B cell (primary cell): ENCODE data around the gene ARMC9. TPM values are rescaled to one million over a fixed set of nuclear protein-coding genes. Genes with fewer than 3 reads are reported as not detected.

Experiments used
- ATAC-seq: fragments of 200-7000 bp; cut with Tn5 transposase; one replicate; pipeline ENCODE4 v1.10.0; 2021; ENCODE audit warnings: low read depth, mild to moderate bottlenecking, moderate number of reproducible peaks, moderate library complexity
- CTCF ChIA-PET: fragments of 350-600 bp; sonication (Branson Sonifier 250); formaldehyde crosslinking; loops from one replicate; lab custom pipeline; 2021; ENCODE audit warnings: antibody characterized with exemption, inconsistent platforms; lab: Charles Lee
- POLR2A ChIA-PET: fragments of 350-600 bp; sonication (Branson Sonifier 250); formaldehyde crosslinking; loops from one replicate; lab custom pipeline; 2021; ENCODE audit warnings: antibody characterized with exemption; lab: Charles Lee
- DNase-seq: peaks from one replicate; pipeline ENCODE4 v3.0.0; 2013
- H2AFZ ChIP-seq: 2 replicates; pipeline ENCODE4 v1.6.1; 2012; ENCODE audit warnings: mild to moderate bottlenecking, low read depth, low read length; ENCODE audit not compliant: insufficient read depth, poor library complexity, severe bottlenecking
- H3K27ac ChIP-seq, 2 donors: 1 replicate in 1 of 2; 2 replicates in 1 of 2; pipeline ENCODE4 v1.5.1; 2012 to 2013; ENCODE audit warnings: low read length in 2 of 2, mild to moderate bottlenecking in 2 of 2, moderate library complexity in 1 of 2
- H3K27me3 ChIP-seq, 4 experiments: fragments of 200-600 bp in 1 of 4; sonication (generic) in 1 of 4; replicated peaks in 1 of 4; 1 replicate in 2 of 4; 2 replicates in 2 of 4; pipeline versions ENCODE4 v1.6.1 to v1.7.0; 2013 to 2016; ENCODE audit warnings: low read length in 3 of 4, mild to moderate bottlenecking in 2 of 4, mixed read lengths in 1 of 4, moderate library complexity in 1 of 4; ENCODE audit not compliant: insufficient read depth in 4 of 4, control insufficient read depth in 3 of 4; ENCODE audit errors: control extremely low read depth in 1 of 4
- H3K36me3 ChIP-seq, 2 experiments: replicated peaks in 1 of 2; 1 replicate in 1 of 2; 2 replicates in 1 of 2; pipeline versions ENCODE4 v1.6.1 to v1.7.1; 2013; ENCODE audit warnings: low read length in 1 of 2; ENCODE audit not compliant: insufficient read depth in 2 of 2, control insufficient read depth in 1 of 2; ENCODE audit errors: control extremely low read depth in 1 of 2, extremely low read depth in 1 of 2
- H3K4me1 ChIP-seq, 2 donors: fragments of 200-600 bp in 1 of 2; sonication (generic) in 1 of 2; 1 replicate in 1 of 2; 2 replicates in 1 of 2; pipeline versions ENCODE4 v1.5.1 to v1.6.1; 2013 to 2017; ENCODE audit warnings: low read length in 2 of 2; ENCODE audit not compliant: control insufficient read depth in 2 of 2, insufficient read depth in 2 of 2
- H3K4me2 ChIP-seq: replicated peaks from 2 replicates; pipeline ENCODE3; 2012; ENCODE audit warnings: mild to moderate bottlenecking, low read depth, low read length; ENCODE audit not compliant: poor library complexity, severe bottlenecking
- H3K4me3 ChIP-seq, 5 experiments: fragments of 200-600 bp in 1 of 5; sonication (generic) in 1 of 5; 1 replicate in 3 of 5; 2 replicates in 2 of 5; pipeline versions ENCODE4 v1.5.1 to v1.7.0; 2011 to 2016; ENCODE audit warnings: low read length in 4 of 5, mild to moderate bottlenecking in 4 of 5, low read depth in 2 of 5, control low read depth in 1 of 5, moderate library complexity in 1 of 5; ENCODE audit not compliant: insufficient read depth in 1 of 5; ENCODE audit errors: control extremely low read depth in 1 of 5, extremely low read depth in 1 of 5
- H3K79me2 ChIP-seq: fragments of 200-600 bp; sonication (generic); one replicate; pipeline ENCODE4 v1.6.0; 2016; ENCODE audit warnings: low read length; ENCODE audit not compliant: control insufficient read depth, insufficient read depth
- H3K9ac ChIP-seq: fragments of 200-600 bp; sonication (generic); 2 replicates; pipeline ENCODE4 v1.6.1; 2017; ENCODE audit warnings: mild to moderate bottlenecking, low read length, moderate library complexity
- H3K9me3 ChIP-seq, 3 donors: one replicate each; pipeline versions ENCODE4 v1.6.1 to v1.7.1; 2013; ENCODE audit warnings: low read length in 2 of 3; ENCODE audit not compliant: control insufficient read depth in 2 of 3, insufficient read depth in 1 of 3; ENCODE audit errors: control extremely low read depth in 1 of 3
- H4K20me1 ChIP-seq: 2 replicates; pipeline ENCODE4 v1.6.0; 2012; ENCODE audit warnings: mild to moderate bottlenecking, low read length; ENCODE audit not compliant: insufficient read depth, control insufficient read depth, poor library complexity, severe bottlenecking
- H3K27ac Mint-ChIP-seq: one replicate; pipeline ENCODE4 v1.8.0; 2021; ENCODE audit warnings: mixed read lengths
- H3K27me3 Mint-ChIP-seq: one replicate; pipeline ENCODE4 v1.8.0; 2021; ENCODE audit warnings: mixed read lengths
- H3K4me1 Mint-ChIP-seq: one replicate; pipeline ENCODE4 v1.8.0; 2021; ENCODE audit warnings: mixed read lengths
- H3K4me3 Mint-ChIP-seq: one replicate; pipeline ENCODE4 v1.8.0; 2021; ENCODE audit warnings: mixed read lengths
- H3K9me3 Mint-ChIP-seq: one replicate; pipeline ENCODE4 v1.8.0; 2022; ENCODE audit warnings: mixed read lengths; ENCODE audit not compliant: insufficient read depth
- CTCF ChIP-seq: fragments of 200-600 bp; IDR thresholded peaks from one replicate; pipeline ENCODE4 v1.8.0; 2022; ENCODE audit warnings: antibody characterized with exemption, mild to moderate bottlenecking
- EZH2 ChIP-seq: IDR thresholded peaks from 2 replicates; pipeline ENCODE4 v1.6.1; 2012; ENCODE audit warnings: borderline replicate concordance, low read depth, mild to moderate bottlenecking, moderate library complexity, low read length; ENCODE audit not compliant: insufficient read depth, poor library complexity, severe bottlenecking
- WGBS: methylation state at CpG from one replicate; pipeline ENCODE4 v1.1.5; 2013; ENCODE audit warnings: missing lambda C conversion rate; ENCODE audit not compliant: insufficient coverage; 5-methylcytosine and 5-hydroxymethylcytosine counted together
- intact Hi-C: fragments of 100-400 bp; cut with micrococcal nuclease; formaldehyde crosslinking; loops from one replicate; pipeline ENCODE4 v1.10.0; 2022
- polyA plus RNA-seq: library from polyadenylated mRNA; depleted of rRNA; stranded (reverse); fragments of >200 nt; gene quantifications from 2 replicates; pipeline ENCODE4 v1.2.3, GENCODE V29; 2012
- total RNA-seq, 2 donors: library from RNA; stranded (reverse); fragments of 120-200 nt in 1 of 2; gene quantifications; 1 replicate in 1 of 2; 2 replicates in 1 of 2; pipeline versions ENCODE4 v1.2.3 to v1.2.4, GENCODE V29; 2013 to 2022

Gene ARMC9
- total and polyA plus RNA-seq, 2 donors (not counting 1 experiment from before 2014, with no cell fraction given) = 0.40 to 5.4 TPM

- H3K4me1 Mint-ChIP-seq = no peaks in the 10 kb centered on the region
- Histone ChIP-seq H3K9me3 (no peaks in the 10 kb centered on the region), H3K9ac (no peak overlapping the region), H4K20me1 (no peaks in the 10 kb centered on the region), H3K4me1 (no peaks in the 10 kb centered on the region), H3K4me2 (no peak overlapping the region), H3K79me2 (no peaks in the 10 kb centered on the region), H3K4me3 (no peak overlapping the region), H2AFZ (no peak overlapping the region), H3K27ac (no peak overlapping the region), H3K27me3 (no peaks in the 10 kb centered on the region), H3K36me3 (no peaks in the 10 kb centered on the region)
- H3K4me3 Mint-ChIP-seq = no peak overlapping the region
- no peaks in the 10 kb centered on the region for H3K27me3 Mint-ChIP-seq
- ChIA-PET CTCF (interaction anchor here (0.9 kb wide), 1 partner anchor 17 kb away, joined by 4 read pairs; no protein-coding TSS in a partner anchor), POLR2A (no interaction called here)
- DNase-seq (no peak), ATAC-seq (no peak)
- no peaks in the 10 kb centered on the region for H3K9me3 Mint-ChIP-seq
- no CpG with 5 or more reads among the region's 3 CpGs for WGBS
- intact Hi-C loops = no loop called here
- TF ChIP-seq EZH2 = no peak
- no peak for TF ChIP-seq CTCF
- H3K27ac Mint-ChIP-seq = no peak overlapping the region
Observed at GRCh38 chr2:231210782-231211181, 12.4 kb downstream of the ARMC9 start.

- H3K79me2 ChIP-seq = no peaks in the 10 kb centered on the region
Observed at GRCh38 chr2:231211486-231211885, 13.1 kb downstream of the ARMC9 start.

More at GRCh38 chr2:231211486-231211885, 13.1 kb downstream of the ARMC9 start:
- no peak overlapping the region for H3K4me3 ChIP-seq
- no peak for DNase-seq
- ChIA-PET CTCF (interaction anchor here (0.7 kb wide), 1 partner anchor 9 kb away, joined by 4 read pairs; no protein-coding TSS in a partner anchor), POLR2A (no interaction called here)
- H3K4me2 ChIP-seq = no peak overlapping the region
- no peak overlapping the region for H3K27ac ChIP-seq
- no peaks in the 10 kb centered on the region for H3K36me3 ChIP-seq
- H3K9me3 ChIP-seq = no peaks in the 10 kb centered on the region
- no peak overlapping the region for H3K9ac ChIP-seq
- WGBS = 100% methylated on average over 1 of the region's 2 CpGs
- Mint-ChIP-seq H3K27me3 (no peaks in the 10 kb centered on the region), H3K4me1 (no peaks in the 10 kb centered on the region), H3K4me3 (no peak overlapping the region), H3K9me3 (no peaks in the 10 kb centered on the region), H3K27ac (no peak overlapping the region)
- no peak for ATAC-seq
- no peak for TF ChIP-seq EZH2
- TF ChIP-seq CTCF = no peak
- no peaks in the 10 kb centered on the region for H3K27me3 ChIP-seq
- no peaks in the 10 kb centered on the region for H3K4me1 ChIP-seq
- intact Hi-C loops = no loop called here
- H4K20me1 ChIP-seq = no peaks in the 10 kb centered on the region
- no peak overlapping the region for H2AFZ ChIP-seq
